AG04450 (cell line): Measurements from ENCODE around the gene SPOP. TPM values are rescaled to one million over a fixed set of nuclear protein-coding genes. Genes with fewer than 3 reads are reported as not detected.
A peak's percentile ranks its signal among the peaks of the same experiment; 100 is the strongest.

Experiments
- CTCF ChIA-PET: fragments of 300-600, 350-600 bp; formaldehyde crosslinking; extraction: SDS; loops from one replicate; lab custom pipeline; 2022; ENCODE audit warnings: antibody characterized with exemption, inconsistent platforms; lab: Charles Lee
- POLR2A ChIA-PET: fragments of 350-600 bp; formaldehyde crosslinking; extraction: SDS; loops from one replicate; lab custom pipeline; 2021; ENCODE audit warnings: antibody characterized with exemption, inconsistent platforms; lab: Yijun Ruan, JAX
- DNase-seq: peaks from one replicate; pipeline ENCODE4 v3.0.0-alpha.2; 2011; ENCODE audit warnings: low read depth, low spot score
- H3K27ac ChIP-seq: one replicate; pipeline ENCODE4 v1.5.1; 2012; ENCODE audit warnings: low read depth, low read length, control low read depth
- H3K27me3 ChIP-seq: one replicate; pipeline ENCODE4 v1.6.0; 2012; ENCODE audit warnings: low read length; ENCODE audit not compliant: control insufficient read depth, insufficient read depth
- H3K4me3 ChIP-seq: 2 replicates; pipeline ENCODE4 v1.5.1; 2011; ENCODE audit warnings: mild to moderate bottlenecking, low read depth, low read length, control low read depth
- H3K9me3 ChIP-seq: 2 replicates; pipeline ENCODE4 v1.5.1; 2012; ENCODE audit warnings: low read length; ENCODE audit not compliant: control insufficient read depth, insufficient read depth
- polyA plus RNA-seq: library from polyadenylated mRNA; depleted of rRNA; stranded (reverse); fragments of >200 nt; gene quantifications from 2 replicates; pipeline ENCODE4 v1.2.3, GENCODE V29; 2011
- TF ChIP-seq, protein P1 (sequence below): IDR thresholded peaks from 2 replicates; pipeline ENCODE4 v1.5.1; 2011; ENCODE audit warnings: low read depth, low read length, control low read depth, inconsistent platforms

SPOP gene
- polyA plus RNA-seq, 1 experiment: 51.6 TPM

DNA sequence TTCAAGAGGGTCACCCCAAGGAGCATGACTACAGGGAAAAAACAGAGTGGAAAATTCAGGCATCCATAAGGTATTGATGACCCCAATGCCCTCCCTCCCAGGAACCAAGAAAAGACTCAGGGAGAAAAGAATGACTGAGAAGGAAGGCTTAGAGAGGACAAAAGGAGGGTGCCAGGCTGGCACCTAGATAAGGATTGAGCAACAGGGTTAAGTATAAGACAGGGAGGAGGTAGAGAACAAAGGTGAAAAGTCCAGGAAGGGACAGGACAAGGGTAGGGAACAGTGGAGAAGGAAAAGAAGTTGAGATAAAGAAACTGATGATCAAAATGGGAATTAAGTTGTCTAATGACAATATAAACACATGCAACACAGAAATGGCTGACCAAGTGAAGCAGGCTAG, 27.4 kb upstream of the SPOP start:
- TF ChIP-seq, protein P1, sequence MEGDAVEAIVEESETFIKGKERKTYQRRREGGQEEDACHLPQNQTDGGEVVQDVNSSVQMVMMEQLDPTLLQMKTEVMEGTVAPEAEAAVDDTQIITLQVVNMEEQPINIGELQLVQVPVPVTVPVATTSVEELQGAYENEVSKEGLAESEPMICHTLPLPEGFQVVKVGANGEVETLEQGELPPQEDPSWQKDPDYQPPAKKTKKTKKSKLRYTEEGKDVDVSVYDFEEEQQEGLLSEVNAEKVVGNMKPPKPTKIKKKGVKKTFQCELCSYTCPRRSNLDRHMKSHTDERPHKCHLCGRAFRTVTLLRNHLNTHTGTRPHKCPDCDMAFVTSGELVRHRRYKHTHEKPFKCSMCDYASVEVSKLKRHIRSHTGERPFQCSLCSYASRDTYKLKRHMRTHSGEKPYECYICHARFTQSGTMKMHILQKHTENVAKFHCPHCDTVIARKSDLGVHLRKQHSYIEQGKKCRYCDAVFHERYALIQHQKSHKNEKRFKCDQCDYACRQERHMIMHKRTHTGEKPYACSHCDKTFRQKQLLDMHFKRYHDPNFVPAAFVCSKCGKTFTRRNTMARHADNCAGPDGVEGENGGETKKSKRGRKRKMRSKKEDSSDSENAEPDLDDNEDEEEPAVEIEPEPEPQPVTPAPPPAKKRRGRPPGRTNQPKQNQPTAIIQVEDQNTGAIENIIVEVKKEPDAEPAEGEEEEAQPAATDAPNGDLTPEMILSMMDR: no peak
- no peaks in the 10 kb centered on the region for H3K27me3 ChIP-seq
- no peak overlapping the region for H3K27ac ChIP-seq
- no peaks in the 10 kb centered on the region; the same call in 1 of the 2 replicates for H3K9me3 ChIP-seq
- no peak overlapping the region for H3K4me3 ChIP-seq
- DNase-seq: no peak
- ChIA-PET POLR2A (no interaction called here), CTCF (interaction anchor here (1.2 to 4.9 kb wide), 6 partner anchors 9 to 148 kb away, joined by 3 to 23 read pairs (median 8); no protein-coding TSS in a partner anchor)

DNA sequence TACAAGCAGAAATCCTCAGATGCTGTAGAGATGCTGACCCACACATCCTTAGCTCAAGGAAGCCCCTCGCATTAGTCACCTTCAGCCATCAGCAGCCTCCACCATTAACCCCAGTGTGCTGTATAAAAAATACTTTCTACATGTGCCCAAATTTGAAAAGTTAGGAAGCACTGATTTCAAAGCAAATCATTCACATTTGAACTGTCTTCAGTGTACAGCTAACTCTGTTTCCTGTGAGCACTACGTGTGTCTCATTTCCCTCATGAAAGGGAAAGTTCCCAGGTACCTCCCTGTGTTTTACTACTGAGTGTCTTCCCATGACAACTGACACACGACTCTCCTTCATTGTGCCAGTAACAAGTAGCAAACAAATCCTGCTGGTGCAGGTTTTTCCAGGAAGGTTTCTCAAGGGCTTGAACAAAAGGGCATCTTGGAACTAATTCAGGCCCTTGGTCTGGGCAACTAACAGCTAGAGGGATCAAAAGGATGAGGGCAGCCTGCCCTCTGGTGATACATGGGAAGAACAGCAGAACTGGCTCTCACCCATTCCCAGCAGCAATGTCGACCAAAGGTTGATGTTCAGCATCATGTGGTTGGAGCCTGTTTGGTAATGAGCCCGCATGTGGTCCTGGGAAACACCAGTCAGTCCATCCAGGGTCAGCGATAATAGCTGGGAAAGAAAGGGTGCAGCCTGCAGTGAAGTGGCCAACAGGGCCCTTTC, 25.8 kb upstream of the SPOP start:
- TF ChIP-seq, protein P1: peak; percentile 54
- no peak overlapping the region for H3K4me3 ChIP-seq
- CTCF ChIA-PET: interaction anchor here (0.5 to 4.9 kb wide), 9 partner anchors 8 to 523 kb away, joined by 3 to 23 read pairs (median 9); no protein-coding TSS in a partner anchor
- H3K9me3 ChIP-seq: no peaks in the 10 kb centered on the region; the same call in 1 of the 2 replicates
- H3K27me3 ChIP-seq: no peaks in the 10 kb centered on the region
- POLR2A ChIA-PET: interaction anchor here (0.6 kb wide), 2 partner anchors 26 to 79 kb away, joined by 4 to 8 read pairs; no protein-coding TSS in a partner anchor
- no peak for DNase-seq
- H3K27ac ChIP-seq: no peak overlapping the region

DNA sequence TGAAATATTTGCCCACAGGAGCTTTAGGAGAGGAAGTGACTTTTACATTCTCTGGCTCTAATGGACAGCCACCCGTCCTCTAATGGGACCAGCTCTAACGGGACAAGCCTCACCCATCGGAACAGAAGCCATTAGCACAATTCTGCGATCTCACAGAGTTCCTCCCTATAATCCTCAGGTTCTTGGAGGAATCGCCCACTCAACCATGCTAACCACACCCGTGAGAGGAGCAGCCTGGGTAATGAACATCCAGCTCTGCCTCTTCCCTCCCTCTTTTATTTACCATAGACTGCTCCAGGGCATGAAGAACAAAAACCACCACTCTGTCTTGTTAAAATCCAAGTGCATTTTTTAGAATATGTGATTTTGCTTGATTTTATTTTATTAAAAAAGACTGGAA, 23.1 kb upstream of the SPOP start:
- Histone ChIP-seq H3K9me3 (no peaks in the 10 kb centered on the region), H3K27me3 (no peaks in the 10 kb centered on the region), H3K4me3 (no peak overlapping the region), H3K27ac (no peak overlapping the region)
- POLR2A ChIA-PET: no interaction called here
- DNase-seq: no peak
- TF ChIP-seq, protein P1: no peak
- CTCF ChIA-PET: interaction anchor here (0.7 to 2.0 kb wide), 4 partner anchors 8 to 133 kb away, joined by 3 to 8 read pairs (median 3); no protein-coding TSS in a partner anchor

DNA sequence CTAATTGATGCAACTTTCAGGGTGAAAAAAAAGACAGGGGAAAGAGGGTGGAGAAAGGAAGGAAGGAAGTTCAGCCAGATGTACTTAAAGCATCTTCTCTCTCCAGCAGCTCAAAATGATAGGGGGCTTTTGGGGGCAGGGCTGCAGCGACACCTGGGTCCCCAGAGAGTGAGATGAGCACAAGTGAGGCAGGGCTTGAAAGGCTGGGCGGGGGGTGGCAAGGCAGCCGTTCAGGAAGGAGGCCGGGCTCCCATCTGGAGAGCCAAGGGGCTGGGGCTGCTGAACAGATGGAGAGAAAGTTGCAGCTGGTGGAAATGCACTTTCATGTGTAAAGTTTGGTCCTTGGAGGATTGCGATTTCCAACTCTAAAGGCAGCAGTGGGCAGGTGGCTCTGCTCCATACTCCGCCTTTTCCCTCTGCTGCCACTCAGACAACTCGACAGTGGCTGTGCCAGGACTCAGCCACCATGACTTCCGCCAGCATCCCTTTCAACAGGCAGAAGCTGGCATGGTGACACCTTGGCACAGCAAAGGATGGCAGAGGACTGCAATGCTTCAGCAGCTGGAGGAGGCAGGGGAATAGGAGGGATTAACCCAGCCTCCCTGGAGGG, 22.2 kb upstream of the SPOP start:
- CTCF ChIA-PET: interaction anchor here (0.7 to 9.7 kb wide), 8 partner anchors 9 to 143 kb away, joined by 3 to 99 read pairs (median 4); no protein-coding TSS in a partner anchor
- Histone ChIP-seq H3K27me3 (no peaks in the 10 kb centered on the region), H3K27ac (no peak overlapping the region), H3K4me3 (no peak overlapping the region), H3K9me3 (no peaks in the 10 kb centered on the region)
- TF ChIP-seq, protein P1: no peak
- DNase-seq: no peak
- POLR2A ChIA-PET: no interaction called here
